ENCODE results near the gene TRPM6.

Gene TRPM6

DNA sequence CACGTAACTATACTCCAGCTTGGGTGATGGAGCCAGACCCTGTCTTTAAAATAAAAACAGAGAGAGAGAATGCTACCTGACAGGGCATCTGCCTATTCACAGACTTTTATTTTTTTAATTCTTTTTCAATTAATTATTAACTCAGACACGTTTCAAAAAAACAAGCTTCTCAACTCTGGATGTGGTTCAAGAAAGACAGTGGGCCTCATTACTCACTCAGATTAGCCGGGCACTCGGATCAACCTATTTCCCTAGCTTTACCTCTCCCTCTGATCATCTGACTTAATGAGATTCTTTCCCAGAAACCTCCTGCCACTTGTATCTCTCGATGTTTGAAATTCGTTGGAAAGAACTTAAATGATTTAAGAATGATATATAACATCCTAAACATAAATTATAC lies 134.1 kb downstream of the TRPM6 start:
- TF ChIP-seq, protein P1, sequence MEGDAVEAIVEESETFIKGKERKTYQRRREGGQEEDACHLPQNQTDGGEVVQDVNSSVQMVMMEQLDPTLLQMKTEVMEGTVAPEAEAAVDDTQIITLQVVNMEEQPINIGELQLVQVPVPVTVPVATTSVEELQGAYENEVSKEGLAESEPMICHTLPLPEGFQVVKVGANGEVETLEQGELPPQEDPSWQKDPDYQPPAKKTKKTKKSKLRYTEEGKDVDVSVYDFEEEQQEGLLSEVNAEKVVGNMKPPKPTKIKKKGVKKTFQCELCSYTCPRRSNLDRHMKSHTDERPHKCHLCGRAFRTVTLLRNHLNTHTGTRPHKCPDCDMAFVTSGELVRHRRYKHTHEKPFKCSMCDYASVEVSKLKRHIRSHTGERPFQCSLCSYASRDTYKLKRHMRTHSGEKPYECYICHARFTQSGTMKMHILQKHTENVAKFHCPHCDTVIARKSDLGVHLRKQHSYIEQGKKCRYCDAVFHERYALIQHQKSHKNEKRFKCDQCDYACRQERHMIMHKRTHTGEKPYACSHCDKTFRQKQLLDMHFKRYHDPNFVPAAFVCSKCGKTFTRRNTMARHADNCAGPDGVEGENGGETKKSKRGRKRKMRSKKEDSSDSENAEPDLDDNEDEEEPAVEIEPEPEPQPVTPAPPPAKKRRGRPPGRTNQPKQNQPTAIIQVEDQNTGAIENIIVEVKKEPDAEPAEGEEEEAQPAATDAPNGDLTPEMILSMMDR (IDR thresholded peaks at IDR 0.05; ENCODE audit: low read depth, low read length, missing control alignments): no peak
- no peak overlapping the region for H3K4me3 ChIP-seq (replicated peaks; ENCODE audit: low read depth, low read length)
- no peak for DNase-seq (ENCODE audit: extremely low read depth, low read depth)

DNA sequence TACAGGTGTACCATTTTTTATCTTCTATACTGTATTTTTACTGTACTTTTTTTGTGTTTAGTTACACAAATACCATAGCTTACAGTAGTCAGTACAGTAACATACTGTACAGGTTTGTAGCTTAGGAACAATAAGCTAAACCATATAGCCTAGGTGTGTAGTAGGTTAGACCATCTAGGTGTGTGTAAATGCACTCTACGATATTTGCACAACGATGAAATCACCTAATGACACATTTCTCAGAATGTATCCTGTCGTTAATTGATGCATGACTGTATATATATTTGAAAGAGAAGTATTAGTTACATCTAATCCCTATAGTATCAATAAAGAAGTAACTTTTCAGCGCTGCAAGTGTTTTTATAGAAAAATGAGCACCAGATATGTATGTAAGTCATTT lies 138.8 kb downstream of the TRPM6 start:
- no peak overlapping the region for H3K4me3 ChIP-seq (replicated peaks; ENCODE audit: low read depth, low read length)
- TF ChIP-seq, protein P1 (IDR thresholded peaks at IDR 0.05; ENCODE audit: low read depth, low read length, missing control alignments): no peak
- DNase-seq (ENCODE audit: extremely low read depth, low read depth): no peak

DNA sequence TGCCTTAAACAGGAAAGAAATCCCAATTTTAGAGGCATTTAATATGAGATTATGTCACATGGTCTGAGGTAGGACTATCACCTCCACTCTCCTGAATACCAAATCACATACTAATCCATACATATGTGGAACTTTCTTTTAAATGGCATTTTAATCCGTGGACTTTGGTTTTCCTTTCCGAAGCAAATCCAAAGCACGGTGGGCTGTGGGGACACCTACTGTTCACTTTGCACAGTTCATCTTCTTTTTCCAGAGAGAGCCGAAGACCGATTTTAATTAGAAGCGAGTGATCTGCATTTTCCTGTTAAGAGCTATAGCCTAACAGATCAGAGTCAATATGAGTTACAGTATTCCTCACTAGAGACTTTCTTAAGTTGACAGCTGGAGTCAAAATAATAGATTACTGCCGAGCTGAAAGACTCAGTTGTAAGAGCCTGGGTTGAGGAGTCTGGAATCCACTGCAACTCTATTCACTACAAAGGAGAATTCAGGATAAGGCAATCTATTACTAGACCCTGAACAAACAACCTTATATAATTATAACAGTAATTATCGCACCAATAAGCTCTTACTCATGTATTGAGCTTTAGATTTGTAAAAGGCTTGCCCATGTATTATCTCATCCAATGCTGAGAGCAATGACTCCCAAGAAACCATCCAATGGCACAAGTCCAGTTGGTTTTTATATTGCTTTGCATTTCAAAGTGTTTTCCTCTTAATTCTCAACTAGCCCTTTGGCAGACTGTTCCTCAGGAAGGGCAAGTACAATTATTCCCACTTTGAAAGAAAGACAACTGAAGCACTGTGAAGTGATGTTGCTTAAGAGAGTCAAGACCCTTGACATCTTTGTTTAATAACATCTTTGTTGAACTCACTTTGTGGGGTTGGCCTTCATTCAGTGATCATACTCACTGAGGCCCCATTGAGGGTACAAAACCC lies 144.7 kb downstream of the TRPM6 start:
- peak; percentile 4 for DNase-seq (ENCODE audit: extremely low read depth, low read depth)
- H3K4me3 ChIP-seq (replicated peaks; ENCODE audit: low read depth, low read length): no peak overlapping the region
- TF ChIP-seq, protein P1 (IDR thresholded peaks at IDR 0.05; ENCODE audit: low read depth, low read length, missing control alignments): peak; percentile 69

DNA sequence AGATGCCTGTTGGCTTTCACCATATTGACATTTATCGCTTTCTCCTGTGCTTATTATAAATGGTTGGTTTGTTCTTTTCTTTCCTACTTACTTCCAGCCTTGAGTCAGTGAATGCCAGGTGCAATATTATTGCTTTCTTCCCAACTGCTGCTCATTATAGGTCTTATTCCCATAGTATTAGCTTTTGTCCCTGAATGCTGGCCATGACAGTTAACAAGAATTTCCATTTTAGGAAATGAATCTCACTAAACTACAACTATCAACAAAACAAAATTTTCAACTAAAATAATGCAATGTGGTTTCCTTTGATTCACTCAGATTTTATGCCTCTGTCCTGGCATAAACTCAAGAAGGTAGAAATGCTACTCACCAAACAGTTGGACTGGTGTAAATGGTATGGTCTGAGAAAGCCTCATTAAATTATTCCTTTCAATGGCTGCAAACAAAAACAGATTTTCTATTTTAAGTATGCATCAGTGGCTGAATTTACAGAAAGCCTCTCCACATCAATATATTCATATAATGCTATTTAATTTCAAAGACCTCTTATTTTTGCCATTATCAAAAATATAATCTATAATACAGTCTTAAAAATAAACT lies 145.4 kb downstream of the TRPM6 start:
- no peak for DNase-seq (ENCODE audit: extremely low read depth, low read depth)
- no peak overlapping the region for H3K4me3 ChIP-seq (replicated peaks; ENCODE audit: low read depth, low read length)
- TF ChIP-seq, protein P1 (IDR thresholded peaks at IDR 0.05; ENCODE audit: low read depth, low read length, missing control alignments): no peak

DNA sequence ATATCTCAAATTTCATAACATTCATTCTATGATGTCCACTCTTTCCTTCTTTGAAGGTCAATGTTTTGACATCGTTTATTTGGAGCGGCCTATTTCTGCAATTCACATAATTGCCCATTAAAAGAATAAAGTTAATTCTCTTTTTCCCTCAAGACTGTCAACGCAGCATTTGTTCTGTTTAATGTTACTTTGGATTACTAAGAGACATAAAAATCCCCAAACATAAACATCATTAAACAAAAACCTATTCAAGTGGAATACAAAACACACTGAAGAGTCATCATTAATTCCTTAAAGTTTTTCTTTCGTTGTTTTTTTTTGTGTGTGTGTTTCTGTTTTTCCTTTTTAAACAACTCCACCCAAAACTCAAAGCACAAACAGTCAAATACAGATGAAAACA lies 151.1 kb downstream of the TRPM6 start:
- DNase-seq (ENCODE audit: extremely low read depth, low read depth): no peak
- TF ChIP-seq, protein P1 (IDR thresholded peaks at IDR 0.05; ENCODE audit: low read depth, low read length, missing control alignments): no peak
- no peak overlapping the region for H3K4me3 ChIP-seq (replicated peaks; ENCODE audit: low read depth, low read length)

DNA sequence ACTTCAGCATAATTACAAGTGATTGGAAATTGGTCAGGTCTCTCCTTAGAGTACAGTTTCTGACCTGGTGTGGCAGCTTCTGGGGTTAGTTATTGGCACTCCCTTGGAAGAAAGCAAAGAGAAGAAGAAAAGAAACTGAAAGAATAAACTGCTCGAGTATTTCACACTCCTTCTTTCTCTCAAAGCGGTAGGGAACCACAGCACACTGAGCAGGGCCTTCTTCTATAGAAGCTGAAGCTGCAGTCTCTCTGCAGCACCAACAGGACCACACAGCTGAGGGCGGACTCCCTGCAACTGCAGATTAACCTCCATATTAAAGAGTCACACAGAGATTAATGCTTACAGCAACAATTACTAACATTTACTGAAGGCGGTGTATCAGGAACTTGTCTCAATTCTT lies 152.0 kb downstream of the TRPM6 start:
- no peak overlapping the region for H3K4me3 ChIP-seq (replicated peaks; ENCODE audit: low read depth, low read length)
- TF ChIP-seq, protein P1 (IDR thresholded peaks at IDR 0.05; ENCODE audit: low read depth, low read length, missing control alignments): no peak
- no peak for DNase-seq (ENCODE audit: extremely low read depth, low read depth)

Data from HFF-Myc (cell line).